ENCODE results near the gene REN.

Gene REN

GRCh38 chr1:204190212-204191211 lies 24.4 kb upstream of the REN start:
- no peak for DNase-seq

- no peak for DNase-seq
These were observed 23.0 kb upstream of the REN start for GRCh38 chr1:204188959-204189639.

- DNase-seq = no peak
These were observed 20.5 kb upstream of the REN start for GRCh38 chr1:204186597-204186996.

- no peak for DNase-seq
These were observed 15.0 kb upstream of the REN start for GRCh38 chr1:204181116-204181515.

- DNase-seq = no peak
These were observed 14.0 kb upstream of the REN start for GRCh38 chr1:204180133-204180532.

- DNase-seq = no peak
These were observed 12.5 kb upstream of the REN start for GRCh38 chr1:204178487-204179281.

- DNase-seq = no peak
These were observed 11.0 kb upstream of the REN start for GRCh38 chr1:204177133-204177532.

- no peak for DNase-seq
These were observed 9.9 kb upstream of the REN start for GRCh38 chr1:204176049-204176448.

- no peak for DNase-seq
These were observed 8.8 kb upstream of the REN start for GRCh38 chr1:204174958-204175357.

GRCh38 chr1:204172404-204173029 lies 6.4 kb upstream of the REN start:
- DNase-seq = no peak

GRCh38 chr1:204171751-204172178 lies 5.6 kb upstream of the REN start:
- no peak for DNase-seq

GRCh38 chr1:204170494-204171155 lies 4.5 kb upstream of the REN start:
- no peak for DNase-seq

GRCh38 chr1:204169858-204170257 lies 3.7 kb upstream of the REN start:
- no peak for DNase-seq

- no peak for DNase-seq
These were observed 1.6 kb upstream of the REN start for GRCh38 chr1:204167730-204168129.

GRCh38 chr1:204162494-204163074 lies 3.6 kb downstream of the REN start:
- DNase-seq = peak; percentile 78

- DNase-seq = no peak
These were observed 4.3 kb downstream of the REN start for GRCh38 chr1:204161609-204162493.

GRCh38 chr1:204157962-204158361 lies 8.2 kb downstream of the REN start:
- DNase-seq = no peak

- DNase-seq = no peak
These were observed 10.3 kb downstream of the REN start for GRCh38 chr1:204155881-204156280.

GRCh38 chr1:204154568-204155255 lies 11.4 kb downstream of the REN start:
- DNase-seq = no peak

GRCh38 chr1:204153667-204154066 lies 12.5 kb downstream of the REN start:
- no peak for DNase-seq

Measured in CD4-positive, alpha-beta T cell treated with Interleukin-10 for 1 hour (primary cell).